ENCODE results near the gene TBXT.
"Not testable (repeated sequence)": the region's sequence is repeated elsewhere in the genome, so short reads cannot be mapped to it uniquely, and the experiment has no call there.

The TBXT gene

DNA sequence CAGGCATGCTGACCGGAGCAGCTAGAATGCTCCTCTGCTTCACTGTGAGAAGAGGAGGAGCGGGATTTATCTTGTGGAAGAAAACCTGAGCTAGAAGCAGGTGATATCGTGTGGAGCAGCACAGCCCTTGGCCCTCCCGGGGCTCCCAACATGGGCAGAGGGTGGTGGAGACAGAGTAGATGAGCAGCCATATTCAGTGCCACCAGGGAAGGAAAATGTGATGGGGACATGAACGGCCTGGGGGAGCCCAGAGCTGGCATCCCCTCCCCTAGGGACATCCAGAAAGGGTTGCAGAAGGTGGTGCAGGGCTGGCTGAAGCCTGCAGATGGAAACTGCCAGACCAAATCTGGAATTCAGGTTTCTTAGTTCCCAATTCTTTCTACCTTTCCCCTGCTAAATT, 24.9 kb upstream of the TBXT start:
- no peak overlapping the region for H3K4me3 ChIP-seq
- DNase-seq (ENCODE audit: low spot score), result no peak
- TF ChIP-seq, protein P1, sequence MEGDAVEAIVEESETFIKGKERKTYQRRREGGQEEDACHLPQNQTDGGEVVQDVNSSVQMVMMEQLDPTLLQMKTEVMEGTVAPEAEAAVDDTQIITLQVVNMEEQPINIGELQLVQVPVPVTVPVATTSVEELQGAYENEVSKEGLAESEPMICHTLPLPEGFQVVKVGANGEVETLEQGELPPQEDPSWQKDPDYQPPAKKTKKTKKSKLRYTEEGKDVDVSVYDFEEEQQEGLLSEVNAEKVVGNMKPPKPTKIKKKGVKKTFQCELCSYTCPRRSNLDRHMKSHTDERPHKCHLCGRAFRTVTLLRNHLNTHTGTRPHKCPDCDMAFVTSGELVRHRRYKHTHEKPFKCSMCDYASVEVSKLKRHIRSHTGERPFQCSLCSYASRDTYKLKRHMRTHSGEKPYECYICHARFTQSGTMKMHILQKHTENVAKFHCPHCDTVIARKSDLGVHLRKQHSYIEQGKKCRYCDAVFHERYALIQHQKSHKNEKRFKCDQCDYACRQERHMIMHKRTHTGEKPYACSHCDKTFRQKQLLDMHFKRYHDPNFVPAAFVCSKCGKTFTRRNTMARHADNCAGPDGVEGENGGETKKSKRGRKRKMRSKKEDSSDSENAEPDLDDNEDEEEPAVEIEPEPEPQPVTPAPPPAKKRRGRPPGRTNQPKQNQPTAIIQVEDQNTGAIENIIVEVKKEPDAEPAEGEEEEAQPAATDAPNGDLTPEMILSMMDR (IDR thresholded peaks at IDR 0.05), result no peak
- H3K27ac ChIP-seq, result no peak overlapping the region

DNA sequence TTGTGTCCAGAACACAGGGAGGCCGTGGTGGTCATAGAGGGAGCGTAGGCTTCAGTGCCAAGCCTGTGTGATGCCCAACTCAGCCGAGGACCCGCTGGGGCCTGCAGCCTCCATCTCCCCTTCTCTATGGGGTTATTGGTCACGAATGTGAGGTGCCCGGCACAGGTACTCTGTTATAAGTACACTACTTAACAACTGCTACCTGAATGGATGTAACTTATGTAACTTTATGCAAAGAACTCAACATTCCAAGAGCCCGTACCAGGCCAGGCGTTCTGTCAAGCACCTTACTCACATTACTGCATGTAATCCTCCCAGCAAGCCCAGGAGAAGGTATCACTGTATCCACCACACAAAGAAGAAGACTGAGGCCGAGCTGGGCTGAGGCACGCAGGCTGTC, 24.5 kb upstream of the TBXT start:
- Histone ChIP-seq H3K4me3 (no peak overlapping the region), H3K27ac (no peak overlapping the region)
- DNase-seq (ENCODE audit: low spot score), result no peak
- TF ChIP-seq, protein P1 (IDR thresholded peaks at IDR 0.05), result no peak

GRCh38 chr6:166179704-166180103, 12.1 kb upstream of the TBXT start:
- TF ChIP-seq, protein P1 (IDR thresholded peaks at IDR 0.05), result no peak

GRCh38 chr6:166176106-166176505, 8.5 kb upstream of the TBXT start:
- TF ChIP-seq, protein P1 (IDR thresholded peaks at IDR 0.05), result no peak
- Histone ChIP-seq H3K27ac (no peak overlapping the region), H3K4me3 (no peak overlapping the region)
- DNase-seq (ENCODE audit: low spot score), result no peak

More at GRCh38 chr6:166179704-166180103, 12.1 kb upstream of the TBXT start:
- Histone ChIP-seq H3K4me3 (no peak overlapping the region), H3K27ac (no peak overlapping the region)
- peak; percentile 28 for DNase-seq (ENCODE audit: low spot score)

- H3K4me3 ChIP-seq; DNase-seq (ENCODE audit: low spot score); H3K27ac ChIP-seq: not testable (repeated sequence)
Observed at GRCh38 chr6:166175093-166175492, 7.4 kb upstream of the TBXT start.

DNA sequence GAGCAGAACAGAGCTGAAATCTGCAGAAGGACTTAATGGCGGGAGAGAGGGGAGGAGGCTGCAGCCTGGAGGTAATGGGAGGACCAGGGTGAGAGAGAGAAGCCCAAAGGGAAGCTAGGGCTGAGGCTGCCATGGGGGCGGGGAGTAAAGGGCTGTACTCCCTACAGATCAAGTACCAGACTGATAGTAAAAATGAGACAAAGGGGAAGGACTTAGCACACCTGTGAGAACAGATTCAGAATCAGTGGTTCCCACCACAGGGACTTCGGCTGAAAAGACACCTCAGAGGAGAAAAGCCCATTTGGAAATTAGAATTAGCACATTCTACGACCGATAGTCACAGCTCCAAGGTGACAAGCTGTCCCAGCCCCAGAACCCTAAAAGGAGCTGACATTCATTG, 6.4 kb upstream of the TBXT start:
- no peak overlapping the region for H3K4me3 ChIP-seq
- H3K27ac ChIP-seq, result no peak overlapping the region
- DNase-seq (ENCODE audit: low spot score), result no peak
- TF ChIP-seq, protein P1 (IDR thresholded peaks at IDR 0.05), result no peak

GRCh38 chr6:166173281-166173951, 5.8 kb upstream of the TBXT start:
- no peak overlapping the region for H3K4me3 ChIP-seq
- no peak for DNase-seq (ENCODE audit: low spot score)
- TF ChIP-seq, protein P1 (IDR thresholded peaks at IDR 0.05), result no peak
- H3K27ac ChIP-seq, result no peak overlapping the region

Measured in coronary artery (tissue), 2 donors.